WTC11 (cell line): Measurements from ENCODE around the gene EPN1. TPM values are rescaled to one million over a fixed set of nuclear protein-coding genes. Genes with fewer than 3 reads are reported as not detected.

ENCODE experiments used
- ATAC-seq: fragments of 200-7000 bp; cut with Tn5 transposase; 2 replicates; pipeline ENCODE4 v1.10.0; 2021; ENCODE audit warnings: mild to moderate bottlenecking, moderate library complexity
- CTCF ChIA-PET: fragments of 300-600 bp; sonication (Branson Sonifier 250); formaldehyde crosslinking; loops from one replicate; lab custom pipeline; 2021; ENCODE audit warnings: antibody characterized with exemption; lab: Charles Lee
- POLR2A ChIA-PET: fragments of 350-600 bp; sonication (Branson Sonifier 250); formaldehyde crosslinking; loops from one replicate; lab custom pipeline; 2021; ENCODE audit warnings: antibody characterized with exemption; lab: Charles Lee
- DNase-seq: peaks from one replicate; pipeline ENCODE4 v3.0.0; 2021; ENCODE audit warnings: low spot score
- H3K27ac Mint-ChIP-seq: 2 replicates; pipeline ENCODE4 v1.8.0; 2021; ENCODE audit warnings: mixed read lengths
- H3K27me3 Mint-ChIP-seq: 2 replicates; pipeline ENCODE4 v1.8.0; 2021; ENCODE audit warnings: low read depth, mild to moderate bottlenecking, moderate library complexity, mixed read lengths
- H3K36me3 Mint-ChIP-seq: 2 replicates; pipeline ENCODE4 v1.8.0; 2021; ENCODE audit warnings: mixed read lengths
- H3K4me1 Mint-ChIP-seq: 2 replicates; pipeline ENCODE4 v1.8.0; 2022; ENCODE audit warnings: mixed read lengths
- H3K4me3 Mint-ChIP-seq: 2 replicates; pipeline ENCODE4 v1.8.0; 2021; ENCODE audit warnings: mild to moderate bottlenecking, moderate library complexity, mixed read lengths
- H3K9me3 Mint-ChIP-seq: 2 replicates; pipeline ENCODE4 v1.8.0; 2021; ENCODE audit warnings: mixed read lengths
- ETV6 ChIP-seq: sonication (generic); formaldehyde crosslinking; IDR thresholded peaks from 2 replicates; pipeline ENCODE4 v1.8.1; 2022; ENCODE audit warnings: mild to moderate bottlenecking, missing genetic modification reagents
- FOXJ3 ChIP-seq: sonication (generic); formaldehyde crosslinking; IDR thresholded peaks from 2 replicates; pipeline ENCODE4 v1.9.0; 2021; ENCODE audit warnings: missing genetic modification reagents, mild to moderate bottlenecking, borderline replicate concordance
- FOXK1 ChIP-seq: sonication (generic); formaldehyde crosslinking; IDR thresholded peaks from 2 replicates; pipeline ENCODE4 v1.8.0; 2022; ENCODE audit warnings: mild to moderate bottlenecking, moderate library complexity, missing genetic modification reagents
- FOXP1 ChIP-seq: sonication (generic); formaldehyde crosslinking; IDR thresholded peaks from 2 replicates; pipeline ENCODE4 v1.8.0; 2022; ENCODE audit warnings: missing genetic modification reagents, mild to moderate bottlenecking, moderate library complexity, borderline replicate concordance
- GABPB1 ChIP-seq: sonication (generic); formaldehyde crosslinking; IDR thresholded peaks from 2 replicates; pipeline ENCODE4 v1.8.1; 2023; ENCODE audit warnings: mild to moderate bottlenecking, missing genetic modification reagents
- NFYB ChIP-seq: sonication (generic); formaldehyde crosslinking; conservative IDR thresholded peaks from 2 replicates; pipeline ENCODE4 v1.8.0; 2022; ENCODE audit warnings: low read depth, missing genetic modification reagents
- NR3C1 ChIP-seq: sonication (generic); formaldehyde crosslinking; conservative IDR thresholded peaks from 2 replicates; pipeline ENCODE4 v1.8.1; 2023; ENCODE audit warnings: low read depth, mild to moderate bottlenecking, missing genetic modification reagents
- OVOL2 ChIP-seq: fragments of 250-450 bp; sonication (Bioruptor Pico); IDR thresholded peaks from 2 replicates; pipeline ENCODE4 v1.9.0; 2021; ENCODE audit warnings: mild to moderate bottlenecking, borderline replicate concordance
- ZNF232 ChIP-seq: sonication (generic); formaldehyde crosslinking; IDR thresholded peaks from 2 replicates; pipeline ENCODE4 v1.8.0; 2022; ENCODE audit warnings: mild to moderate bottlenecking, missing genetic modification reagents
- ZNF423 ChIP-seq: fragments of 250-450 bp; sonication (Bioruptor Pico); IDR thresholded peaks from 2 replicates; pipeline ENCODE4 v2.1.2; 2022; ENCODE audit warnings: mild to moderate bottlenecking, moderate library complexity
- total RNA-seq: library from RNA; stranded (reverse); gene quantifications from 3 replicates; pipeline ENCODE4 v1.2.3, GENCODE V29; 2021
- TF ChIP-seq, protein P1 (sequence below): sonication (generic); formaldehyde crosslinking; IDR thresholded peaks from 2 replicates; pipeline ENCODE4 v1.8.0; 2022; ENCODE audit warnings: mild to moderate bottlenecking, missing genetic modification reagents
- TF ChIP-seq, protein P2 (sequence below): sonication (generic); formaldehyde crosslinking; IDR thresholded peaks from 2 replicates; pipeline ENCODE4 v1.8.0; 2022; ENCODE audit warnings: mild to moderate bottlenecking, missing genetic modification reagents
- TF ChIP-seq, protein P3 (sequence below): fragments of 250-450 bp; sonication (Bioruptor Pico); IDR thresholded peaks from 2 replicates; pipeline ENCODE4 v1.9.0; 2021; ENCODE audit warnings: mild to moderate bottlenecking
- TF ChIP-seq, protein P4 (sequence below): sonication (generic); formaldehyde crosslinking; IDR thresholded peaks from 2 replicates; pipeline ENCODE4 v1.8.1; 2022; ENCODE audit warnings: missing genetic modification reagents, borderline replicate concordance
- TF ChIP-seq, protein P5 (sequence below): sonication (generic); formaldehyde crosslinking; IDR thresholded peaks from 2 replicates; pipeline ENCODE4 v1.8.0; 2022; ENCODE audit warnings: mild to moderate bottlenecking, missing genetic modification reagents
- TF ChIP-seq, protein P6 (sequence below): fragments of 200-600 bp; IDR thresholded peaks from 2 replicates; pipeline ENCODE4 v1.8.0; 2022; ENCODE audit warnings: antibody characterized with exemption
- TF ChIP-seq, protein P7 (sequence below): sonication (generic); formaldehyde crosslinking; conservative IDR thresholded peaks from 2 replicates; pipeline ENCODE4 v1.8.1; 2022; ENCODE audit warnings: mild to moderate bottlenecking, missing genetic modification reagents

Gene EPN1
- total RNA-seq, 1 experiment from 2014 or later = 234 TPM

DNA sequence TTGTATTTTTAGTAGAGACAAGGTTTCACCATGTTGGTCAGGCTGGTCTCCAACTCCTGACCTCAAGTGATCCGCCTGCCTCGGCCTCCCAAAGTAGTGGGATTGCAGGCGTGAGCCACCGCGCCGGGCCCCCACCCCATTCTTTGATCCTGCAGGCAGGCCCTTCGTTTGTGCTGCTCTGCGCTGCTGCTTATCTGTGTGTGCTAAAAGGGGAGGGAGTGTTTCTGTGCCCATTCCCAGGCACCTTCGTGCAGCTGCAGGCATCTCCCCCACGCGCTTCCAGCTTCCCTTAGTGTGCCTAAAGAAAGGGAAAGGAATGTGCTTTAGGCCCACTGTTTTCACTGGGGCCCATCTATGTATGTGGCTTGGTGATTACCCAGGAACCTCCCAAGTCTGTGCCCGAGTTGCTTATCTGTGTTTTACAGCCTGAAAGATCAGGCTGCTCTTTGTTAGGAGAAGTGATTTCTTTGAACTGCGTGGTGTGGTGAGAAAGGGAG is 27.2 kb downstream of the EPN1 start (continued):
- TF ChIP-seq FOXJ3 (CRISPR knock-in tag) = no peak
- TF ChIP-seq ETV6 (CRISPR knock-in tag) = no peak
- TF ChIP-seq OVOL2 (CRISPR knock-in tag) = no peak
- TF ChIP-seq, protein P1, sequence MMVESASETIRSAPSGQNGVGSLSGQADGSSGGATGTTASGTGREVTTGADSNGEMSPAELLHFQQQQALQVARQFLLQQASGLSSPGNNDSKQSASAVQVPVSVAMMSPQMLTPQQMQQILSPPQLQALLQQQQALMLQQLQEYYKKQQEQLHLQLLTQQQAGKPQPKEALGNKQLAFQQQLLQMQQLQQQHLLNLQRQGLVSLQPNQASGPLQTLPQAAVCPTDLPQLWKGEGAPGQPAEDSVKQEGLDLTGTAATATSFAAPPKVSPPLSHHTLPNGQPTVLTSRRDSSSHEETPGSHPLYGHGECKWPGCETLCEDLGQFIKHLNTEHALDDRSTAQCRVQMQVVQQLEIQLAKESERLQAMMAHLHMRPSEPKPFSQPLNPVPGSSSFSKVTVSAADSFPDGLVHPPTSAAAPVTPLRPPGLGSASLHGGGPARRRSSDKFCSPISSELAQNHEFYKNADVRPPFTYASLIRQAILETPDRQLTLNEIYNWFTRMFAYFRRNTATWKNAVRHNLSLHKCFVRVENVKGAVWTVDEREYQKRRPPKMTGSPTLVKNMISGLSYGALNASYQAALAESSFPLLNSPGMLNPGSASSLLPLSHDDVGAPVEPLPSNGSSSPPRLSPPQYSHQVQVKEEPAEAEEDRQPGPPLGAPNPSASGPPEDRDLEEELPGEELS = no peak
- TF ChIP-seq FOXK1 (CRISPR knock-in tag) = no peak
- TF ChIP-seq, protein P2, sequence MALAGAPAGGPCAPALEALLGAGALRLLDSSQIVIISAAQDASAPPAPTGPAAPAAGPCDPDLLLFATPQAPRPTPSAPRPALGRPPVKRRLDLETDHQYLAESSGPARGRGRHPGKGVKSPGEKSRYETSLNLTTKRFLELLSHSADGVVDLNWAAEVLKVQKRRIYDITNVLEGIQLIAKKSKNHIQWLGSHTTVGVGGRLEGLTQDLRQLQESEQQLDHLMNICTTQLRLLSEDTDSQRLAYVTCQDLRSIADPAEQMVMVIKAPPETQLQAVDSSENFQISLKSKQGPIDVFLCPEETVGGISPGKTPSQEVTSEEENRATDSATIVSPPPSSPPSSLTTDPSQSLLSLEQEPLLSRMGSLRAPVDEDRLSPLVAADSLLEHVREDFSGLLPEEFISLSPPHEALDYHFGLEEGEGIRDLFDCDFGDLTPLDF (CRISPR knock-in tag) = no peak
- no peak for TF ChIP-seq GABPB1 (CRISPR knock-in tag)
- TF ChIP-seq, protein P3, sequence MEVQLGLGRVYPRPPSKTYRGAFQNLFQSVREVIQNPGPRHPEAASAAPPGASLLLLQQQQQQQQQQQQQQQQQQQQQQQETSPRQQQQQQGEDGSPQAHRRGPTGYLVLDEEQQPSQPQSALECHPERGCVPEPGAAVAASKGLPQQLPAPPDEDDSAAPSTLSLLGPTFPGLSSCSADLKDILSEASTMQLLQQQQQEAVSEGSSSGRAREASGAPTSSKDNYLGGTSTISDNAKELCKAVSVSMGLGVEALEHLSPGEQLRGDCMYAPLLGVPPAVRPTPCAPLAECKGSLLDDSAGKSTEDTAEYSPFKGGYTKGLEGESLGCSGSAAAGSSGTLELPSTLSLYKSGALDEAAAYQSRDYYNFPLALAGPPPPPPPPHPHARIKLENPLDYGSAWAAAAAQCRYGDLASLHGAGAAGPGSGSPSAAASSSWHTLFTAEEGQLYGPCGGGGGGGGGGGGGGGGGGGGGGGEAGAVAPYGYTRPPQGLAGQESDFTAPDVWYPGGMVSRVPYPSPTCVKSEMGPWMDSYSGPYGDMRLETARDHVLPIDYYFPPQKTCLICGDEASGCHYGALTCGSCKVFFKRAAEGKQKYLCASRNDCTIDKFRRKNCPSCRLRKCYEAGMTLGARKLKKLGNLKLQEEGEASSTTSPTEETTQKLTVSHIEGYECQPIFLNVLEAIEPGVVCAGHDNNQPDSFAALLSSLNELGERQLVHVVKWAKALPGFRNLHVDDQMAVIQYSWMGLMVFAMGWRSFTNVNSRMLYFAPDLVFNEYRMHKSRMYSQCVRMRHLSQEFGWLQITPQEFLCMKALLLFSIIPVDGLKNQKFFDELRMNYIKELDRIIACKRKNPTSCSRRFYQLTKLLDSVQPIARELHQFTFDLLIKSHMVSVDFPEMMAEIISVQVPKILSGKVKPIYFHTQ (CRISPR knock-in tag) = no peak
- no peak for TF ChIP-seq NFYB (CRISPR knock-in tag)

DNA sequence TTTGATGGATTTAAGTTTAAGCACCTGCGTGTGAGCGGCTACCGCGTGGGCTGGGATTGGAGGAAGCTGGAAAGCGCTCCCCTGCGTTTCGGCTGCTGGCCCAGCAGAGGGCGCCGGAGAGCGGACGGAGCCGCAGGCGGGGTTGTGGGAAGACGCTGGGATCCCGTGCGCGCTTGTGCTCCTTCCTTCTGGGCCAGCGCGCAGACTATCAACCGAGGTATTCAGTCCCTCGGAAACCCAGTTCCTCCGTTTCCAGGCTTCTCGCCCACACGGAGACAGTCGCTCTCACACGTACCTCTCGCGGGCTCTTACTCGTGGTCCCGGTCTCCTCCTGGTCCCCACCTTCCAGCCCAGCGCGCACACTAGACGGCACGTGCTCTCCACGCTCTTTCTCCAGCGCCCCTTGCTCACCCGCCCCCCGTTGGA is 28.8 kb downstream of the EPN1 start:
- Mint-ChIP-seq H3K4me1 (no peaks in the 10 kb centered on the region), H3K9me3 (peaks cover 27% of the 10 kb centered on the region), H3K36me3 (peaks cover 32% of the 10 kb centered on the region), H3K27ac (no peak overlapping the region), H3K27me3 (peaks cover 17% of the 10 kb centered on the region), H3K4me3 (0 out of 2 replicates have a peak overlapping the region, but pooled peaks have one; percentile 18)
- peak; percentile 83 for DNase-seq
- ChIA-PET CTCF (interaction anchor here (0.5 to 1.8 kb wide), 19 partner anchors 9 to 630 kb away, joined by 3 to 12 read pairs (median 4); partner anchors contain the start of genes CCDC106, U2AF2, ZNF784 and ZSCAN5A), POLR2A (interaction anchor here (0.5 to 0.6 kb wide), 3 partner anchors 99 to 1284 kb away, joined by 3 to 6 read pairs (median 3); no protein-coding TSS in a partner anchor)
- no peak for TF ChIP-seq NR3C1 (CRISPR knock-in tag)
- TF ChIP-seq, protein P4, sequence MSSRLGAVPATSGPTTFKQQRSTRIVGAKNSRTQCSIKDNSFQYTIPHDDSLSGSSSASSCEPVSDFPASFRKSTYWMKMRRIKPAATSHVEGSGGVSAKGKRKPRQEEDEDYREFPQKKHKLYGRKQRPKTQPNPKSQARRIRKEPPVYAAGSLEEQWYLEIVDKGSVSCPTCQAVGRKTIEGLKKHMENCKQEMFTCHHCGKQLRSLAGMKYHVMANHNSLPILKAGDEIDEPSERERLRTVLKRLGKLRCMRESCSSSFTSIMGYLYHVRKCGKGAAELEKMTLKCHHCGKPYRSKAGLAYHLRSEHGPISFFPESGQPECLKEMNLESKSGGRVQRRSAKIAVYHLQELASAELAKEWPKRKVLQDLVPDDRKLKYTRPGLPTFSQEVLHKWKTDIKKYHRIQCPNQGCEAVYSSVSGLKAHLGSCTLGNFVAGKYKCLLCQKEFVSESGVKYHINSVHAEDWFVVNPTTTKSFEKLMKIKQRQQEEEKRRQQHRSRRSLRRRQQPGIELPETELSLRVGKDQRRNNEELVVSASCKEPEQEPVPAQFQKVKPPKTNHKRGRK = no peak
- TF ChIP-seq, protein P5, sequence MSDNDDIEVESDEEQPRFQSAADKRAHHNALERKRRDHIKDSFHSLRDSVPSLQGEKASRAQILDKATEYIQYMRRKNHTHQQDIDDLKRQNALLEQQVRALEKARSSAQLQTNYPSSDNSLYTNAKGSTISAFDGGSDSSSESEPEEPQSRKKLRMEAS (CRISPR knock-in tag) = peak; percentile 81
- TF ChIP-seq, protein P6, sequence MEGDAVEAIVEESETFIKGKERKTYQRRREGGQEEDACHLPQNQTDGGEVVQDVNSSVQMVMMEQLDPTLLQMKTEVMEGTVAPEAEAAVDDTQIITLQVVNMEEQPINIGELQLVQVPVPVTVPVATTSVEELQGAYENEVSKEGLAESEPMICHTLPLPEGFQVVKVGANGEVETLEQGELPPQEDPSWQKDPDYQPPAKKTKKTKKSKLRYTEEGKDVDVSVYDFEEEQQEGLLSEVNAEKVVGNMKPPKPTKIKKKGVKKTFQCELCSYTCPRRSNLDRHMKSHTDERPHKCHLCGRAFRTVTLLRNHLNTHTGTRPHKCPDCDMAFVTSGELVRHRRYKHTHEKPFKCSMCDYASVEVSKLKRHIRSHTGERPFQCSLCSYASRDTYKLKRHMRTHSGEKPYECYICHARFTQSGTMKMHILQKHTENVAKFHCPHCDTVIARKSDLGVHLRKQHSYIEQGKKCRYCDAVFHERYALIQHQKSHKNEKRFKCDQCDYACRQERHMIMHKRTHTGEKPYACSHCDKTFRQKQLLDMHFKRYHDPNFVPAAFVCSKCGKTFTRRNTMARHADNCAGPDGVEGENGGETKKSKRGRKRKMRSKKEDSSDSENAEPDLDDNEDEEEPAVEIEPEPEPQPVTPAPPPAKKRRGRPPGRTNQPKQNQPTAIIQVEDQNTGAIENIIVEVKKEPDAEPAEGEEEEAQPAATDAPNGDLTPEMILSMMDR = peak; percentile 81
- TF ChIP-seq, protein P2 (CRISPR knock-in tag) = no peak
- no peak for TF ChIP-seq ZNF423 (CRISPR knock-in tag)
- TF ChIP-seq, protein P7, sequence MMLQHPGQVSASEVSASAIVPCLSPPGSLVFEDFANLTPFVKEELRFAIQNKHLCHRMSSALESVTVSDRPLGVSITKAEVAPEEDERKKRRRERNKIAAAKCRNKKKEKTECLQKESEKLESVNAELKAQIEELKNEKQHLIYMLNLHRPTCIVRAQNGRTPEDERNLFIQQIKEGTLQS (CRISPR knock-in tag) = 0 out of 2 replicates have a peak, but pooled peaks have one; percentile 42
- TF ChIP-seq, protein P3 (CRISPR knock-in tag) = no peak
- no peak for TF ChIP-seq ZNF232 (CRISPR knock-in tag)
- peak; percentile 76; the same call in 1 of the 2 replicates for TF ChIP-seq FOXP1 (CRISPR knock-in tag)
- ATAC-seq = peak; percentile 85
